22Rv1 (cell line): ENCODE data around the gene RELA.

Experiments
- CTCF ChIP-seq: fragments of 450-650 bp; IDR thresholded peaks from 2 replicates; pipeline ENCODE4 v1.5.1; 2017; ENCODE audit warnings: mild to moderate bottlenecking
- ZFX ChIP-seq: fragments of 450-650 bp; IDR thresholded peaks from 2 replicates; pipeline ENCODE4 v1.6.1; 2017; ENCODE audit warnings: antibody characterized with exemption, borderline replicate concordance

- TF ChIP-seq CTCF (no peak), ZFX (no peak)
Measured at GRCh38 chr11:65661599-65662246, 993 bp downstream of the RELA start.
